SU-DHL-6 (cell line): ENCODE data around the gene TTC13.

Experiments
- CTCF ChIP-seq: fragments of 200-600 bp; sonication (generic); IDR thresholded peaks from one replicate; pipeline ENCODE4 v1.5.1; 2017; ENCODE audit warnings: antibody characterized with exemption, mild to moderate bottlenecking, low read length, moderate library complexity; ENCODE audit not compliant: insufficient read depth, poor library complexity, severe bottlenecking
- EZH2phosphoT487 ChIP-seq: fragments of 200-600 bp; sonication (generic), shearing (Covaris generic); conservative IDR thresholded peaks from 2 replicates; pipeline ENCODE4 v1.6.1; 2018; ENCODE audit warnings: mild to moderate bottlenecking, antibody characterized with exemption, low read length, moderate library complexity, mixed read lengths

- TF ChIP-seq CTCF, result no peak
- TF ChIP-seq EZH2phosphoT487, result no peak
Observed at GRCh38 chr1:230922620-230923019, 56.0 kb downstream of the TTC13 start.
